Measurements from ENCODE around the gene CENPP.

The CENPP gene

DNA sequence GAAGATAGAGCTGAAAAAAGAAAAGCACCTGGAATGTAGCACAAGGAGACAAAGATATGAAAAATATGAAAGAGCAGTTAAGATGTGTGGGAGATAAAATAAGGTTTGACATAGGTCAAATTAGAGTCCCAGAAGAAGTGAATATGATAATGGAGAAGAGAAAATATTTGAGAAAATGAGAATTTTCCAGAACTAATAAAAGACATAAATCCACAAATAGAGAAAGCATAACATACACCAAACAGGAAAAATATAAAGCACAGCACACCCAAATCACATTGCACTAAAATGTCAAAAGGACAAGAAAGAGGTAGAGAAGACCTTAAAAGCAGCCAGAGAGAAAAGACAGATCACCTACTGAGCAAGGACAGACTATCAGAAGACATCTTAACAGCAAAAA is 300.7 kb downstream of the CENPP start:
- Histone ChIP-seq H3K36me3 (ENCODE audit: control insufficient read depth, insufficient read depth, low read length) (peaks cover 43% of the 10 kb centered on the region), H3K4me3 (ENCODE audit: extremely low read depth, insufficient read depth, low read length, poor library complexity, severe bottlenecking) (no peak overlapping the region), H3K27ac (ENCODE audit: low read depth, low read length, severe bottlenecking) (no peak overlapping the region), H3K9me3 (ENCODE audit: control insufficient read depth, low read length) (no peaks in the 10 kb centered on the region), H3K4me1 (ENCODE audit: control insufficient read depth, insufficient read depth, low read length, poor library complexity, severe bottlenecking) (no peaks in the 10 kb centered on the region)

DNA sequence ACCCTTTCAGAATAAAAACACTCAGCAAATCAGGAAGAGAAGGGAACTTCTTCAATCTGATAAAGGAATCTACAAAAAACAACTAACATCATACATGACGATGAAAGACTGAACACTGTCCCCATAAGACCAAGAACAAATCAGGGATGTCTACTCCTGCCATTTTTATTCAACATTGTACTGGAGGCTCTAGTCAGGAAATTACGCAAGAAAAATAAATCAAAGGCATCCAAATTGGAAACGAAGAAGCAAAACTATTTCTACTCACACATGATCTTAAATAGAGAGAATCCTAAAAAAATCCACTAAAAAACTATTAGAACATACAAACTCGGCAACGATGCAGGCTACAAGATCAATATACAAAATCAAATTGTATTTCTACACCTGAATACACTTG is 301.9 kb downstream of the CENPP start:
- 88 to 100% methylated on average over 3 to 4 of the region's 5 CpGs for whole genome bisulfite sequencing, 2 experiments (ENCODE audit: insufficient coverage in 2 of 2)
- no peak overlapping the region for H3K4me3 ChIP-seq (ENCODE audit: extremely low read depth, insufficient read depth, low read length, poor library complexity, severe bottlenecking)
- H3K36me3 ChIP-seq (ENCODE audit: control insufficient read depth, insufficient read depth, low read length), result peaks cover 51% of the 10 kb centered on the region
- no peaks in the 10 kb centered on the region for H3K4me1 ChIP-seq (ENCODE audit: control insufficient read depth, insufficient read depth, low read length, poor library complexity, severe bottlenecking)
- H3K9me3 ChIP-seq (ENCODE audit: control insufficient read depth, low read length), result no peaks in the 10 kb centered on the region
- no peak overlapping the region for H3K27ac ChIP-seq (ENCODE audit: low read depth, low read length, severe bottlenecking)

DNA sequence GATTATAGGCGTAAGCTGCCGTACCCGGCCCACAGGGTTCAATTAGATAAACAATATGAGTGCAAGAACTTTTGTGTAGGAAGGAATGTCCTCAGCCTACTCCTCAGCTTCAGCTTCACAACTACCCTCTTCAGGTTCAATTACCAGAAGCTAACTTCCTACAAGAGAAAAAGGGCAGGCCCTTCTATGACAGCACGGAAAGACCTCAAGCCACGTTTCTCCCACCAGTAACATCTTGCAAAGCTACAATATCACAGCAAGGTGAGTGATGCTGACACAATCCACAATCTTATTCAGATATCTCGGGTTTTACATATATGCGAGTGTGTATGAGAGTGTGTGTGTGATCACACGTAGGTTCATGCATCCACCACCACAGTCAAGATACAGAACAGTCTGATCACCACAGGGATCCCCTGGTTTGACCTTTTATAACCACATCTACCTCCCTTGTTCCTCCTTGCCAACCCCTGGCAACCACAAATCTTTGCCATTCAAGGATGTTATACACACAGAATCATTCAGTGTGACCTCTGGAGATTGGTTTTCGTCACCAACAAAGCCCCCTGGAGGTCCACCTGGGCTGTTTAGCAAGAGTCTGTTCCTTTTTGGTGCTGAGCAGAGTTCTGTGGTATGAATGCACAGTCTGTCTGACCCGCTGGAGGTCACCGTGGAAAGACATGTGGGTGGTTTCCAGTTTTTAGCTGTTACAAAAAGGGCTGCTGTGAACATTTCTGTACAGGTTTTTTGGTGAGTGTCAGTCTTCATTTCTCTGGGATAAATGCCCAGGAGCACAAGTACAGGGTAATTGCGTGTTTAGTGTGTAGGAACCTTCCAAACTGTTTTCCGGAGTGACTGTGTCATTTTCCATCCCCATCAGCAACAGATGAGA is 305.9 kb downstream of the CENPP start:
- 95 to 96% methylated on average over 5 of the region's 13 CpGs for WGBS, 2 experiments (ENCODE audit: insufficient coverage in 2 of 2)
- Histone ChIP-seq H3K27ac (ENCODE audit: low read depth, low read length, severe bottlenecking) (no peak overlapping the region), H3K36me3 (ENCODE audit: control insufficient read depth, insufficient read depth, low read length) (peaks cover 67% of the 10 kb centered on the region)

DNA sequence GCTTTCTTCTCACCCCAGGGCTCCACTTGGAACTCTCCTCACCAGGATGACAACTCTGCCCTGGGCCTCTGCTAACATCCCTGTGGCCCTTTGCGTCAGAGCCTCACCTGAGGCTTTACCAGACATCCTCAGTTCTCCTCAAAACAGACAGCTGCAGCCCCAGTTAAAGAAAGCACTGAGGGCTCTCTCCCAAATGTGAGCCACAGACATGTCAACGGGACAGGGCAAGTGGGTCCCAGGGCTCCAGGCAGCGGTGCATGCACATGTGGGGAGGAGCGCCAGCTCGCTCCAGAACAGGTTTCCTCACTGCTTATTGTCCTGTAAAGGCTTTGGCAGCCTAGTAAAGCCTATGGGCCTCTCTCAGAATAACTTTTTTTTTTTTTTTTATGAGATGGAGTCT is 306.9 kb downstream of the CENPP start:
- no peak overlapping the region for H3K4me3 ChIP-seq (ENCODE audit: extremely low read depth, insufficient read depth, low read length, poor library complexity, severe bottlenecking)
- peaks cover 74% of the 10 kb centered on the region for H3K36me3 ChIP-seq (ENCODE audit: control insufficient read depth, insufficient read depth, low read length)
- no peaks in the 10 kb centered on the region for H3K9me3 ChIP-seq (ENCODE audit: control insufficient read depth, low read length)
- no peak overlapping the region for H3K27ac ChIP-seq (ENCODE audit: low read depth, low read length, severe bottlenecking)
- 96 to 97% methylated on average over 5 of the region's 5 CpGs for WGBS, 2 experiments (ENCODE audit: insufficient coverage in 2 of 2)
- no peaks in the 10 kb centered on the region for H3K4me1 ChIP-seq (ENCODE audit: control insufficient read depth, insufficient read depth, low read length, poor library complexity, severe bottlenecking)

More for the DNA sequence above, 305.9 kb downstream of the CENPP start:
- Histone ChIP-seq H3K9me3 (ENCODE audit: control insufficient read depth, low read length) (no peaks in the 10 kb centered on the region), H3K4me3 (ENCODE audit: extremely low read depth, insufficient read depth, low read length, poor library complexity, severe bottlenecking) (no peak overlapping the region), H3K4me1 (ENCODE audit: control insufficient read depth, insufficient read depth, low read length, poor library complexity, severe bottlenecking) (no peaks in the 10 kb centered on the region)

DNA sequence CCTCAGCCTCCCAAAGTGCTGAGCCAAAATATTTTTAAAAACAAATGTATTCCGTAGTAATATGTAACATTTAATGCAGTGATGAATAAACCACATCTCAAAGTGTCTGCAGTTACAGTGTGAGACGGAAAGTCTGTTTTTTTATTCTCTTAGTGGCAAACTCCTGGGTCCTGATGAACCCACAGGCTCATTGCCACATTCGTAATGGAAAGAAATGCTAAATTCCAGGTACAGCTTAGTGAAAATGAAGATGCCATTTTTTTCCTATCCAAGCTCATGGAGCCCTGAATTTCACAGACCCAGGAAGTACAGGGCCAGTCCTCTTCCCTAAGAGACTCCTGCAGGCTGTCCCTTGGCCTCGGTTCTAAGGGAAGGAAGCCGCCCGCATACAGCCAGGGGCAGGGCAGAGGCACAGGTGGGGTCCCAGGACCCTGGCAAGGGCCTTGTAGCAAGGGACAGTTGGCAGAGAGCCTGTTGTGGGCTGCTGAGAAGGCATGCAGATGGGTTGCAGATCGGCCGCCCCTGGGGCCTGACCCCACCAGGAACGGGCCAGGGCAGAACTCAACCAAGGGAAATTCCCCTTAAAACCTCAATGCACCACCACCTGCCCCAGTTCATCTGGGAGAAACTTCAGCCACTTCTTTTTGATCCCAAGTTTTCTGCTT is 308.0 kb downstream of the CENPP start:
- H3K4me1 ChIP-seq (ENCODE audit: control insufficient read depth, insufficient read depth, low read length, poor library complexity, severe bottlenecking), result no peaks in the 10 kb centered on the region
- peaks cover 77% of the 10 kb centered on the region for H3K36me3 ChIP-seq (ENCODE audit: control insufficient read depth, insufficient read depth, low read length)
- 88 to 100% methylated on average over 3 to 5 of the region's 9 CpGs for WGBS, 2 experiments (ENCODE audit: insufficient coverage in 2 of 2)
- no peak overlapping the region for H3K27ac ChIP-seq (ENCODE audit: low read depth, low read length, severe bottlenecking)
- H3K4me3 ChIP-seq (ENCODE audit: extremely low read depth, insufficient read depth, low read length, poor library complexity, severe bottlenecking), result no peak overlapping the region
- H3K9me3 ChIP-seq (ENCODE audit: control insufficient read depth, low read length), result no peaks in the 10 kb centered on the region

DNA sequence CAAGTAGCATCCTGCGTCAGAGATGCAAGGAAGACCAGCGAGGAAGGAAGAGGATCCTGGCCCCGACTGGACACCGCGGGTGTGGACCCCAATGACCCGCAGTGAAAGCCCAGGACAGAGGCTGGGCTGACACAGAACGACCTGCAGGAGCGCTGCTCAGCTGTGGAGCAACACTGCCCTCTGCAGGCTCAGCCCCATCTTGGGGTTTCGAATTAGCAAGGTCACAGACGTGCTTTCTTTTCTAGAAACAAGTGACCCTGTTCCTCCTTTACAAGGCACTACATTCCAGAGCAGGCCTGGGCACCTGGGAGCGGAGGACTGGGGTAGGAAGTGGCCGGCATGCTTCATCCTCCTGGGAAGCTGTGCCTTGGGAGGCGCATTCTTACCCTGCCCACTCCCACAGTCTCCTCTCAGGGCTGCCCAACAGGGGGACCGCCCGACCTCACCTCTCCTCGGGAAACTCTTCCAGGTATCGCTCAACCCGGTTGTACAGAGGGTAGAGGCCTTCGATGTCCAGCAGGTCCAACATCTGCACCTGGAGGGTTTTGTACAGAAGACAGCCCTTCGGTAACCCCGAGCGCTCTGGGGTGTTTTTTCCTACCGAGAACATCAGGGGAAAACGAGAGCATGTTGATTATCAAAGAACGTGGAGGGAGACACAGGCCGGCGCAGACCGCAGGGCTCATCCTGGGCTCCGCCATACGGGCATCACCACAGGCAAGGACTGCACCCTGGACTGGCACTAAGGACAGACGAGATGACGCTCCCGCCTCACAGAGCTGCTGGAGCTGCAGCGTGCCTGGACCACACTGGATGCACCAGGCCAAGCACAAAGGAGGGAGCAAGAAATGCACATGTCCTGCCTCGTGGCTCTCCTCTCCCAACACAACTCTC is 309.2 kb downstream of the CENPP start:
- no peak overlapping the region for H3K4me3 ChIP-seq (ENCODE audit: extremely low read depth, insufficient read depth, low read length, poor library complexity, severe bottlenecking)
- H3K36me3 ChIP-seq (ENCODE audit: control insufficient read depth, insufficient read depth, low read length), result peaks cover 86% of the 10 kb centered on the region
- WGBS, 2 experiments (ENCODE audit: insufficient coverage in 2 of 2), result 69 to 71% methylated on average over 28 to 32 of the region's 35 CpGs
- no peaks in the 10 kb centered on the region for H3K4me1 ChIP-seq (ENCODE audit: control insufficient read depth, insufficient read depth, low read length, poor library complexity, severe bottlenecking)
- no peaks in the 10 kb centered on the region for H3K9me3 ChIP-seq (ENCODE audit: control insufficient read depth, low read length)
- no peak overlapping the region for H3K27ac ChIP-seq (ENCODE audit: low read depth, low read length, severe bottlenecking)

DNA sequence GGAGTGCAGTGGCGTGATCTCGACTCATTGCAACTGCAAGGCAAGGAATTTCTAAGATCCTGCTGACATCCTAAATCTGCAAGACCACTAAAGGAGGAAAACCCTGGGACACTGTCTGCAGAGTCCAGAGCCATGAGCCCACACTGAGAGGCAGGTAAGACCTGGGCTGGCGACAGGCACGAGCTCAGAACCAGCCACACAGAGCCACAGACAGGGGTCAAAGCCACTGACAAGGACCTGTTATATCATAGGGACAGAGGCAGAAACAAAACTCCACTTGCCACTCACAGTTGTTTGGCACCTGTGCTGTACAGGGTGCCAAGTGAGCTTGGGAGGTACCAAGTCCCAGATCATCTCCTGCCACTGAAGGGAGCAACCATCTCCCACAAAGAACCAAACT is 310.0 kb downstream of the CENPP start:
- Histone ChIP-seq H3K27ac (ENCODE audit: low read depth, low read length, severe bottlenecking) (no peak overlapping the region), H3K9me3 (ENCODE audit: control insufficient read depth, low read length) (no peaks in the 10 kb centered on the region), H3K4me3 (ENCODE audit: extremely low read depth, insufficient read depth, low read length, poor library complexity, severe bottlenecking) (no peak overlapping the region), H3K36me3 (ENCODE audit: control insufficient read depth, insufficient read depth, low read length) (peaks cover 92% of the 10 kb centered on the region), H3K4me1 (ENCODE audit: control insufficient read depth, insufficient read depth, low read length, poor library complexity, severe bottlenecking) (no peaks in the 10 kb centered on the region)
- WGBS, 2 experiments (ENCODE audit: insufficient coverage in 2 of 2), result 82 to 97% methylated on average over 4 of the region's 4 CpGs

DNA sequence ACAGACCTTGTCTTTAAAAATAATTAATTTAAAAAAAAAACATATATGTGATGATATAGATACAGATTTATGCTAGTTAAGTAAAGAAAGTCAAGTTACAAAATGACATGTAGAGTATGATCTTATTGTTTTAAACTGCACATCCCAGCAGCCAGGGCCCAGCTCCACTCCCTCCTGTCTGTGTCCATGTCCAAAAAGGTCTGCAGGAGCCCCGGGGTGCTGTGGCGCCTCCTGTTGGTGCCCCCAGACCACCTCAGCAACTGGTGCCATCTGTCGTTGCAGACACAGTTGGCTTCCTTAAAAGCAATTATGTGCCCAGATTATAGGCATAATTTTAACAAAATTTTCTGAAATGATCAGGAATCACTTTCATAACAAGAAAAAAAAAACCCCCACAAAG is 310.9 kb downstream of the CENPP start:
- H3K36me3 ChIP-seq (ENCODE audit: control insufficient read depth, insufficient read depth, low read length), result peaks cover 92% of the 10 kb centered on the region
- no peaks in the 10 kb centered on the region for H3K4me1 ChIP-seq (ENCODE audit: control insufficient read depth, insufficient read depth, low read length, poor library complexity, severe bottlenecking)
- WGBS, 2 experiments (ENCODE audit: insufficient coverage in 2 of 2), result 86 to 93% methylated on average over 2 to 3 of the region's 3 CpGs
- no peak overlapping the region for H3K4me3 ChIP-seq (ENCODE audit: extremely low read depth, insufficient read depth, low read length, poor library complexity, severe bottlenecking)
- no peaks in the 10 kb centered on the region for H3K9me3 ChIP-seq (ENCODE audit: control insufficient read depth, low read length)
- no peak overlapping the region for H3K27ac ChIP-seq (ENCODE audit: low read depth, low read length, severe bottlenecking)

DNA sequence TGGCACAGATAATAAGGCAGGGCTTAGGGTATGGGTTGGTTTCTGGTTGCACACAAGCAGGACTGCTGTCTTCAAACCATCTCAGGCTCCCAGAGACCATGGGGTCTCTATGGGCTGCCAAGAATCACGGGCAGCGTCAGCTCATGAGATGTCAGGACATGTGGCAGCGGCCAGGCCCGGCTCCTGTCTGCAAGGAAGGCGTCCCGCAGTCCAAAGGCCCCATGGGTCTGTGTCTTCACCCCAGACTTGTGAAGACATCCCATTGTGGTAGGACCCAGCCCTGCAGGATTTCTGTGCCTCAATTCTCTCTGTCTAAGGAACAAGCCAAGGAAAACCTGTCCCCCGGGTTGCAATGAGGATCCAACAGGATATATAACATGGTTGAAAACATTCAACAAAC is 311.6 kb downstream of the CENPP start:
- Histone ChIP-seq H3K4me1 (ENCODE audit: control insufficient read depth, insufficient read depth, low read length, poor library complexity, severe bottlenecking) (no peaks in the 10 kb centered on the region), H3K4me3 (ENCODE audit: extremely low read depth, insufficient read depth, low read length, poor library complexity, severe bottlenecking) (no peak overlapping the region), H3K9me3 (ENCODE audit: control insufficient read depth, low read length) (no peaks in the 10 kb centered on the region), H3K27ac (ENCODE audit: low read depth, low read length, severe bottlenecking) (no peak overlapping the region), H3K36me3 (ENCODE audit: control insufficient read depth, insufficient read depth, low read length) (peaks cover 89% of the 10 kb centered on the region)
- 86 to 100% methylated on average over 4 to 6 of the region's 7 CpGs for WGBS, 2 experiments (ENCODE audit: insufficient coverage in 2 of 2)

DNA sequence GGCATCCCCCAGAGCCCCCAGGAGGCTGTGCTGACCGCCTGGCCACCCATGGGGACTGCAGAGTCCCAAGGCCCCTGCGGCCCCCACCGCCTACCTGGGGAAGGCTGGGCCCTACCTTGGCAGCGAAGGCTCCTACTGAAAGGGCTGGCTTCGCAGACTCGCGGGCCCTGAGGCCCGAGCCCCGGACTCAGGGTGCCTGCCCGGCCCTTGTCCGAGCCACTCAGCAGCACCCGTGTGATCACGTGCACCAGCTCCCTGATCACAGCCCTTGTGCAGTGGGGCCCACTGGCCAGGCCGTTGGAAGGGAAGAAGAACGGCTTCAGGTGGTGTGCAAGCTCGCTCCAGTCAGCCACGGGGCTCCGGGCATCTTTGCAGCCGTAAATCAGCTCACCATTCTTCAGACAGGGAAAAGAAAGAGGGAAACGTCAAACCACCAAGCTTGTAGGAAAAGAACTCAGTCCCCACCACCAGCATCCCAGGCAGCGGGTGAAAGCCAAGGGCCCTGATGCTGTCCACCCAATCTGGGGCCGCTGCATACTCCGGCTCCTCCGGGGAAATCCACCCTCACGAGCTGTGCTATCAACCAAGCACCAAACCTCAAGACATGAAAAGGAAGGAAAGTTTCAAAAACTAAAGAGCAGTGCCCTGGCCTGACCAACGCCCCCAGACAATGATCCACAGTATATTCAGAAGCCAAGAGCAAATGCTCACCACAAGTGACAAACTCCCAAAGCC is 312.3 kb downstream of the CENPP start:
- Histone ChIP-seq H3K36me3 (ENCODE audit: control insufficient read depth, insufficient read depth, low read length) (peaks cover 88% of the 10 kb centered on the region), H3K9me3 (ENCODE audit: control insufficient read depth, low read length) (no peaks in the 10 kb centered on the region), H3K27ac (ENCODE audit: low read depth, low read length, severe bottlenecking) (no peak overlapping the region), H3K4me3 (ENCODE audit: extremely low read depth, insufficient read depth, low read length, poor library complexity, severe bottlenecking) (no peak overlapping the region), H3K4me1 (ENCODE audit: control insufficient read depth, insufficient read depth, low read length, poor library complexity, severe bottlenecking) (no peaks in the 10 kb centered on the region)
- 91 to 94% methylated on average over 21 to 24 of the region's 26 CpGs for WGBS, 2 experiments (ENCODE audit: insufficient coverage in 2 of 2)
